ENCODE measurements around the gene LRRN1. TPM values are rescaled to one million over a fixed set of nuclear protein-coding genes. Genes with fewer than 3 reads are reported as not detected.

The LRRN1 gene
- total RNA-seq, 1 donor from 2014 or later = 2.8 TPM

DNA sequence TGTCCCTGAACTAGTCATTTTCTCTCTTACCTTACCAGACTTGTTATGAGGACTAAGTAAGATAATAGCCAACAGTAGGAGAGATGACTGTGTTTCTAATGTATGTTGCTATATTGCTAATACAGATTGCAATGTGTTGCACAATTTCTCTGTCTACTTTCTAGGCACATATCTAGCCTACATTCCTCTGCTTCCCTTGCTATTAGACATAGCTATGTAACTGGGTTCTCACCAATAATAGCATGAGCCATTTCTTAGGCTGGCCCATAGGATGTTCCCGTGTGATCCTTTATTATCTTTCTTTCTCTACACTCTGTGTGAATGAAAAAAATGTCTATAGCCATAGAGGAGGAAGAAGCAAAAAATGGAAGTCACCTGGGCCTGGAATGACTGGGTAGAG lies 6.8 kb upstream of the LRRN1 start:
- Mint-ChIP-seq H3K4me1 (ENCODE audit: unreplicated experiment) (no peaks in the 10 kb centered on the region), H3K27me3 (ENCODE audit: unreplicated experiment) (peaks cover 2% of the 10 kb centered on the region), H3K36me3 (ENCODE audit: low read depth, unreplicated experiment) (no peaks in the 10 kb centered on the region), H3K9me3 (ENCODE audit: unreplicated experiment) (peaks cover 11% of the 10 kb centered on the region), H3K4me3 (ENCODE audit: unreplicated experiment) (no peak overlapping the region), H3K27ac (ENCODE audit: unreplicated experiment) (no peak overlapping the region)
- no peak for TF ChIP-seq CTCF (IDR thresholded peaks at IDR 0.05; ENCODE audit: unreplicated experiment)
- no peak for DNase-seq (ENCODE audit: low spot score)

DNA sequence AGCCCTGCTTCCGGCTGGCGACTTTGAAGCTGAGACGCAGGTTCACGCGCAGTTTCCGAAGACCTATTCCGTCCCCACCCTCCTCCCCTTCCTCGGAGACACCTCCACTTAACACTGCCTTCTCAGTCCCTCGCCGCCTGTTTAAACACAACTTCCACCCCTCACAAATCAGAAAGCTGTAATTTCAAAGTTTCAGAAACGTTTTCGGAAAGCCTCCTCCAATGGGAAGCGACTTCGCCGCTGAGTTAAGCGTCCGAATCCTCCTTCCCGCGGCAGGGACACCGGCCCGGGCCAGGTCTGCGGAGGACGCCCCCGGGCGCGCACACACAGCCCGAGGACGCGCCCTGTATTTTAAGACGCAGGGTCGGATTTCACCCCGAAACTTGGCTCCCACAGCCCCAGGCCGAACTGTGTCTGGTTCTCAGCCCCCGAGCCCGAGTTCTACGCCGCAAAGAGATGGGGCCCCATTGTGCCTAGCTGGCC lies 559 bp upstream of the LRRN1 start:
- Mint-ChIP-seq H3K9me3 (ENCODE audit: unreplicated experiment) (no peaks in the 10 kb centered on the region), H3K36me3 (ENCODE audit: low read depth, unreplicated experiment) (no peaks in the 10 kb centered on the region), H3K27ac (ENCODE audit: unreplicated experiment) (no peak overlapping the region), H3K27me3 (ENCODE audit: unreplicated experiment) (peaks cover 17% of the 10 kb centered on the region), H3K4me3 (ENCODE audit: unreplicated experiment) (peak overlapping the region; percentile 93), H3K4me1 (ENCODE audit: unreplicated experiment) (peaks cover 13% of the 10 kb centered on the region)
- TF ChIP-seq CTCF (IDR thresholded peaks at IDR 0.05; ENCODE audit: unreplicated experiment) = no peak
- DNase-seq (ENCODE audit: low spot score) = peak; percentile 41

- H3K9me3 Mint-ChIP-seq (ENCODE audit: unreplicated experiment) = no peaks in the 10 kb centered on the region
- H3K4me3 Mint-ChIP-seq (ENCODE audit: unreplicated experiment) = peak overlapping the region; percentile 90
- H3K4me1 Mint-ChIP-seq (ENCODE audit: unreplicated experiment) = peaks cover 13% of the 10 kb centered on the region
- peaks cover 15% of the 10 kb centered on the region for H3K27me3 Mint-ChIP-seq (ENCODE audit: unreplicated experiment)
- no peak overlapping the region for H3K27ac Mint-ChIP-seq (ENCODE audit: unreplicated experiment)
- DNase-seq (ENCODE audit: low spot score) = peak; percentile 43
- TF ChIP-seq CTCF (IDR thresholded peaks at IDR 0.05; ENCODE audit: unreplicated experiment) = no peak
- no peaks in the 10 kb centered on the region for H3K36me3 Mint-ChIP-seq (ENCODE audit: low read depth, unreplicated experiment)
These were observed 837 bp downstream of the LRRN1 start for GRCh38 chr3:3800080-3800455.

DNA sequence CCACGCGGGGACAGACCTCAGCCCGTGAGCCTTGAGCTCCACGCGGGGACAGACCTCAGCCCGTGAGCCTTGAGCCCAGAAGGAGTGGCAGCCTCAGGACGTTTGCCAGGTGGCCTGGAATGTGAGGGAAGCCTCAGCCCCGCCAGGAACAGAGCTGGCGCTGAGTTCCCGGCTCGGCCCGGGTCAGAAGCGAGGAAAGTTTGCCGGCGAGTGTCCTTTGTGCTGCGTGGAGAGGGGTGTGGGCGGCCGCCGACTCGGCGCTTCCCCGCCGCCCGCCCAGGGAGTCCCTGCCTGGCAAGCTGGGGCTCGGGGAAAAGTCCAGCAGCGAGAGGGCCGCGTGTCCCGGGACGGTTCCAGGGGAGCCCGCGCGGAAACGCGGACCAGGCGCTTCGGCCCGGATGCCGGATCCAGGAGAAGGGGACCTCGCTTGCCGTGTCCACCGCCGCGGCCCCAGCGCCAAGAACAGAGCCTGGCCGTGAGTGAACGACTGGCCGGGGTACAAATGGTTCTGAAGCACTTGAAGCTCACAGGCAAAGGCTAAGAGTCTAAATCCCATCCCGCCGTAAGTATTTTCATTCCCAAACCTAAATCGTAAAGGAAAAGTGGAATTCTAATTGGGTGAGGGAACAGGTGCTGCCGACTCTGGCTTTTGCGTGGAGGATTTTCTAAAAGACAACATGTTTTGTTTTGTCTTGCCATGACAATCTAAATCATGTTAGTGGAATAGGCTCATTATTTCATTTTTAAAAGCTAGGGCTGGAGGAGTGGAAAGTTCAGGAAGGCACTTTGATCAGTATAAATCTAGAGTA lies 1.7 kb downstream of the LRRN1 start:
- peak overlapping the region; percentile 85 for H3K4me3 Mint-ChIP-seq (ENCODE audit: unreplicated experiment)
- H3K27me3 Mint-ChIP-seq (ENCODE audit: unreplicated experiment) = peaks cover 15% of the 10 kb centered on the region
- no peaks in the 10 kb centered on the region for H3K9me3 Mint-ChIP-seq (ENCODE audit: unreplicated experiment)
- DNase-seq (ENCODE audit: low spot score) = peak; percentile 33
- no peak overlapping the region for H3K27ac Mint-ChIP-seq (ENCODE audit: unreplicated experiment)
- peaks cover 13% of the 10 kb centered on the region for H3K4me1 Mint-ChIP-seq (ENCODE audit: unreplicated experiment)
- no peaks in the 10 kb centered on the region for H3K36me3 Mint-ChIP-seq (ENCODE audit: low read depth, unreplicated experiment)
- no peak for TF ChIP-seq CTCF (IDR thresholded peaks at IDR 0.05; ENCODE audit: unreplicated experiment)

DNA sequence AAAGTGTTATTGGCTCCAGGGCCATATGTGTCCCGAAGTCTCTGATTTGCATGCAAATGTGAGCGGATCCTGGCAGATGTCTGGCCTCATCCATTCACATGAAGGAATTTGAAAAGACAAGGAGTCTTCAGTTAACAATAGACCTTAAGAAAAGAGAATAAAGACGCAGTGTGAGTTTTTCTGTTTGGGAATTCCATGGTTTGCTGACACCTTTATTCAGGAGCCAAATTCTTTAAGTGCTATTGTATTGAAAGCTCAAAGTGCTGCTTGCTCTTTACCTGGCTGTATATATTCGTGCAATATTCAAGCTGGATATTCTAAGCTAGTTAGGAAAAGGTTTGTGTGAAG lies 2.2 kb downstream of the LRRN1 start:
- peaks cover 13% of the 10 kb centered on the region for H3K4me1 Mint-ChIP-seq (ENCODE audit: unreplicated experiment)
- H3K4me3 Mint-ChIP-seq (ENCODE audit: unreplicated experiment) = peak overlapping the region; percentile 85
- H3K27me3 Mint-ChIP-seq (ENCODE audit: unreplicated experiment) = peaks cover 15% of the 10 kb centered on the region
- no peak overlapping the region for H3K27ac Mint-ChIP-seq (ENCODE audit: unreplicated experiment)
- no peak for TF ChIP-seq CTCF (IDR thresholded peaks at IDR 0.05; ENCODE audit: unreplicated experiment)
- DNase-seq (ENCODE audit: low spot score) = no peak
- no peaks in the 10 kb centered on the region for H3K9me3 Mint-ChIP-seq (ENCODE audit: unreplicated experiment)
- no peaks in the 10 kb centered on the region for H3K36me3 Mint-ChIP-seq (ENCODE audit: low read depth, unreplicated experiment)

Data from endothelial cell (in vitro differentiated cells).